ENCODE results near the gene SLC10A7.

- no peak for TF ChIP-seq CTCF (IDR thresholded peaks at IDR 0.05; ENCODE audit: insufficient read depth, low read length, poor library complexity, severe bottlenecking)
- TF ChIP-seq EZH2phosphoT487 (conservative IDR thresholded peaks at IDR 0.05; ENCODE audit: low read length): no peak
These were observed 105.9 kb downstream of the SLC10A7 start for GRCh38 chr4:146415829-146416228.

All from SU-DHL-6 (cell line).